ENCODE data around the gene GPC5. TPM values are rescaled to one million over a fixed set of nuclear protein-coding genes. Genes with fewer than 3 reads are reported as not detected.

Gene GPC5
- 0.15 and 0.50 TPM in 2 replicates for total RNA-seq

GRCh38 chr13:91398413-91399188 is at the start of gene GPC5:
GPC5 (plus strand) TSS chr13:91398621.

Other genes with a start within 250 kb of the GPC5 start
- 1.6 and 4.2 TPM in 2 replicates for gene MIR17HG, start 50.9 kb upstream of the GPC5 start, total RNA-seq

All from bronchus fibroblast of lung (primary cell).